GM23248 (cell line): ENCODE results near the gene BAZ2B.

Source experiments
- EZH2 ChIP-seq: fragments of 200-600 bp; sonication (generic); IDR thresholded peaks from 2 replicates; pipeline ENCODE4 v1.6.1; 2018; ENCODE audit warnings: antibody characterized with exemption, mild to moderate bottlenecking; ENCODE audit not compliant: insufficient read depth, poor library complexity, severe bottlenecking
- EZH2phosphoT487 ChIP-seq: fragments of 200-600 bp; sonication (generic); IDR thresholded peaks from 2 replicates; pipeline ENCODE4 v1.6.1; 2018; ENCODE audit warnings: antibody characterized with exemption, moderate library complexity, mild to moderate bottlenecking, low read depth; ENCODE audit not compliant: insufficient read depth

GRCh38 chr2:159462961-159463360, 153.4 kb downstream of the BAZ2B start:
- TF ChIP-seq EZH2 (no peak), EZH2phosphoT487 (no peak)
